Upper lobe of left lung (tissue), 4 donors: ENCODE results near the gene REG1B.

Experiments used
- CTCF ChIP-seq, 6 experiments: fragments of 450-650 bp in 4 of 6; fragments of 200-600 bp in 2 of 6; sonication (generic) in 2 of 6; IDR thresholded peaks; one replicate each; pipeline ENCODE4 v1.5.1; 2016 to 2019; ENCODE audit warnings: antibody characterized with exemption in 6 of 6
- POLR2AphosphoS5 ChIP-seq, 2 donors: sonication (generic); formaldehyde crosslinking; IDR thresholded peaks; one replicate each; pipeline ENCODE4 v1.5.1; 2017; ENCODE audit warnings: antibody characterized with exemption in 2 of 2

GRCh38 chr2:79114797-79115494 lies 27.2 kb upstream of the REG1B start:
- no peak for TF ChIP-seq CTCF (IDR thresholded peaks at IDR 0.05)
- TF ChIP-seq POLR2AphosphoS5 (IDR thresholded peaks at IDR 0.05) = no peak
